ENCODE measurements around the gene UBAC2.

Gene UBAC2

DNA sequence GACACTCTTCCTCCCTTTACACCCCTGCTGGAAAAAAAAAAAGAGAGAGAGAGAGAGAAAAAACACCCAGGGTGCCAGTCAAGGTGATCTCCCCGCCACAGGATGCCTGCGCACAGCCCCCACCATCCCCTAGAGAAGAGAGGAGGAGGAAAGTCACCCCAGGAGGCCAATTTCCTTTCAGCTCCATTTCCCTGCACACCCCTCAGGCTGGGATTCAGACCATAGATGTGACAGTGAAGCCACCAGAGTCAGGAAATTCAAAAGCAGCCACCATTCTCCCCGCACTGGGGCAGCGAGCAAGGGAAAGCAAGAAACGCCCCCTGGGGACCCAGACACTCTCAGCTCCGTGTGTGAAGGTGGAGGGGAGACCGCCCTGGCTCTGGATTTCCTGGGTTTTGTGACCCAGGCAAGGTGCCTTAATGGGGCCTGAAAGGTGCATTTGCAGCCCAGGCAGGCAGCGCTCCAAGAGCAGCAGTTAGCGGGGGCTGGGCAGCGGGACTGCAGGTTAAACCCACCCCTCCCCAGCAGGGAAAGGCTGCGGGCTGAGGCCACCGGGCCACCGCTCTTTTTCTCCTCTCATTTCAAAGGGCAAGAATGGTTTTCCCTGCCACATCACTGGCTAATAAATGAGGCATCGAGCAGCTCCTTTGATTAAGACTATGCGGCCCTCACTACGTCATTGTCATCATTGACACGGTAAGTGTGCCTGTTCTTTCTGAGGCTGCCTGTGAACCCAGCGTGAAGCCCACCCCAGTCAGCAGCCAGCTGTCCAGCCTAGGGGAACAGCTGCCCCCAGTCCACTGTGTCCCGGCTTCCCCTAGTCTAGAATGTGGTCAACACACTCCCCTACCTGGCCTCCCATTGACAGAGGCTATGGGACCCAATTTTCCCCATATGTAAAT is 216.8 kb downstream of the UBAC2 start:
- Histone ChIP-seq H3K27me3 (ENCODE audit: control insufficient read depth in 1 of 2, insufficient read depth in 2 of 2, low read length in 2 of 2) (peaks cover 0 to 4% of the 10 kb centered on the region in 2 donors), H3K27ac (ENCODE audit: low read length) (no peak overlapping the region), H3K9ac (ENCODE audit: low read length in 2 of 2) (no peak overlapping the region), H3K9me3 (ENCODE audit: control insufficient read depth in 2 of 2, low read length in 2 of 2) (no peaks in the 10 kb centered on the region), H3K4me3 (ENCODE audit: low read length in 2 of 2) (no peak overlapping the region), H3K36me3 (ENCODE audit: control insufficient read depth in 2 of 2, insufficient read depth in 2 of 2, low read length in 2 of 2) (no peaks in the 10 kb centered on the region), H3K4me1 (ENCODE audit: control insufficient read depth, insufficient read depth, low read length) (no peaks in the 10 kb centered on the region)

DNA sequence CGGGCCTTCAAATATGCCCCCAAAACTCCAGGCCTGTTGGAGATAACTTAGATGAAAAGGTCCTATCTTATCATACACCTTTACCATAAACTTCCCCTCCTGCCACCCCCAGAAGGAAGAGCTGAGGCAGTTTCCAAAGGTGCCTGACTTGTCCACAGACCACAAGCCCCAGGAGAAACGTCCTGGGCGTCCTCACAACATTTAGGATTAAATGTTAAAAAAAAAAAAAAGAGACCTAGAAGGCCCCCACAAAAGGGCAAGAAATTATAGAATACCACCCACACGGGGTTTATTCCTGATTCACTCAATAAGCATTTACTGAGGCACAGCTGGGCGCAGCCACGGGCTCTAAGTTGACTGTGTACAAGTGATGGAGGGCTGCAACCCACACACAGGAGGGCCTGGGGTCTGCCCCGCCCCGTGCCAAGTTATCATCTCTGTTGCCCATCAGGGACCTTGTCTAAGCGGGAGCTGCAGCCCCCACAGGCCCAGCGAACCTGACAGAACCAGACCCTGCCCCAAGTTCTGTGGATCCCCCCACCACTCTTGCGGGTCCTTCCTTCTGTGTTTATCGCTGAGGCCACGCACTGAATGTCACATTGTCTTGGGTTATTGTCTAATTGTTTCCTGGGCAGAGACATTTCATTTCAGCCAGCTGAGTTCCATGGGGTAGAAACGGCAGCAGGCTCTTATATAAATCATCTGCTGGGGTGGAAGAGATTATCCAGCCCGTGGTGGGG is 217.6 kb downstream of the UBAC2 start:
- no peaks in the 10 kb centered on the region for H3K9me3 ChIP-seq (ENCODE audit: control insufficient read depth in 2 of 2, low read length in 2 of 2)

DNA sequence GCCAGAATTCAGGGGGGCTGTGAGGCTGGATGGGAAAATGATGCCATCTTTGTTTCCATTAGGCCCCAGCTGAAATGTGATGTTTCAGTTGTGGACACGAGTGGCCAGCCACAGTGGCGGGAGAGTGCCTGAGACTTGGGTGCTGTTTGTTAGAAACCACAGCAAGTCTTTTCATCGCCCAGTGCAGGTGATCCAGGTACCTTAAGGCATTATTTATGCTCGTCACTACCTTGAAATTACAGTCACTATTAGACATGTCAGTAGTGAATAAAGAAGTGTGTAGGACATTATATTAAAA is 218.1 kb downstream of the UBAC2 start:
- Histone ChIP-seq H3K36me3 (ENCODE audit: control insufficient read depth in 2 of 2, insufficient read depth in 2 of 2, low read length in 2 of 2) (no peaks in the 10 kb centered on the region), H3K27ac (ENCODE audit: low read length) (no peak overlapping the region), H3K4me3 (ENCODE audit: low read length in 2 of 2) (no peak overlapping the region), H3K9ac (ENCODE audit: low read length in 2 of 2) (no peak overlapping the region), H3K27me3 (ENCODE audit: control insufficient read depth in 1 of 2, insufficient read depth in 2 of 2, low read length in 2 of 2) (peaks cover 0 to 6% of the 10 kb centered on the region in 2 donors), H3K9me3 (ENCODE audit: control insufficient read depth in 2 of 2, low read length in 2 of 2) (no peaks in the 10 kb centered on the region), H3K4me1 (ENCODE audit: control insufficient read depth, insufficient read depth, low read length) (no peaks in the 10 kb centered on the region)

More for the DNA sequence above, 217.6 kb downstream of the UBAC2 start:
- H3K27me3 ChIP-seq (ENCODE audit: control insufficient read depth in 1 of 2, insufficient read depth in 2 of 2, low read length in 2 of 2): peaks cover 0 to 6% of the 10 kb centered on the region in 2 donors
- H3K4me3 ChIP-seq (ENCODE audit: low read length in 2 of 2): no peak overlapping the region
- no peak overlapping the region for H3K9ac ChIP-seq (ENCODE audit: low read length in 2 of 2)
- no peak overlapping the region for H3K27ac ChIP-seq (ENCODE audit: low read length)
- no peaks in the 10 kb centered on the region for H3K4me1 ChIP-seq (ENCODE audit: control insufficient read depth, insufficient read depth, low read length)
- no peaks in the 10 kb centered on the region for H3K36me3 ChIP-seq (ENCODE audit: control insufficient read depth in 2 of 2, insufficient read depth in 2 of 2, low read length in 2 of 2)

DNA sequence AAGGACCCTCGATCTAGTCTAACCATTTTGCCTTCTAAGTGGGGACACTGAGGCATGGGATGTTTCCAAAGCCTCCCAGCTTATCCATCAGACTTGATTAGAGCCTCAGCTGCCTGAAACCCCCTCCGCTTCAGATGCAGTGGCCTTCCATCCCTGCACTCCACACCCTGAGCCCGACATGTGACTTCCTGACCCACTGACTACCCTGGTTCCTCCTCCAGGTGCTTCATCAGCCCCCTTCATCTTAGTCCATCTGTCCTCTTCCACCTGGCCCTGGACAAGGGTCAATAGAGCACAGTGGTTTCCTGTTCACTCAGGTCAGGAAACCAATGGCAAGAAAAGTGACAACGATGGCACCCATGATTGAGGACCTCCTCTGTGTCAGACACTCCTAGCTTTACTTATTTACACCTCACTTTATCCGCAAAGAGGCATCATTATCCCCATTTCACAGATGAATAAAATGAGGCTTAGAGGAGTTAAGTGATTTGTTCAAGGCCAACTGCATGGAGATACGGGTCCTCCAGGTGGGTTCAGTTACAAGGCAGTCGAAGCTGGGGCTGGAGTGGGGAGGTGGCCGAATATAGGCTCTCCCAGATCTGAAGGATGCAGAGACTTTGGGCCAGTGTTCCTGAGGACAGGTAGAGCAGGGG is 219.1 kb downstream of the UBAC2 start:
- H3K4me3 ChIP-seq (ENCODE audit: low read length in 2 of 2): no peak overlapping the region

DNA sequence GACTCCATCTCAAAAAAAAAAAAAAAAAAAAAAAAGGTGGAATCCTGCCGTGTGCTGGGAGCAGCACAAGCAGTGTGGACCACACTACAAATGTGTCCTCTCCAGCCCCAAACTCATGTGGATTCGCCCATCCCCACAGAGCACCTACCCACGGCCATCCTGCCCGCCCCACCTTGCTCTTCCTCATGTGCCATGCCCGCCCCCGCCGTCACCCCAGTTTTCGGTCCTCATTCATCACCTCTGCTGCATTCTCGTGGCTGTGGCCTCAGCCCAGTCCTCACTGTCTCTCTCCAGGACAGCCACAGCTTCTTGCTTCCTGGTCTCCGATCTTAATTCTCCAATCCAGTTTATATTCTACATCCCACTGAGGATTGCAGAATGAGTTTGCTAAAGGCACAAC is 220.6 kb downstream of the UBAC2 start:
- Histone ChIP-seq H3K9ac (ENCODE audit: low read length in 2 of 2) (no peak overlapping the region), H3K27ac (ENCODE audit: low read length) (no peak overlapping the region), H3K9me3 (ENCODE audit: control insufficient read depth in 2 of 2, low read length in 2 of 2) (no peaks in the 10 kb centered on the region), H3K27me3 (ENCODE audit: control insufficient read depth in 1 of 2, insufficient read depth in 2 of 2, low read length in 2 of 2) (peaks cover 0 to 6% of the 10 kb centered on the region in 2 donors), H3K36me3 (ENCODE audit: control insufficient read depth in 2 of 2, insufficient read depth in 2 of 2, low read length in 2 of 2) (no peaks in the 10 kb centered on the region), H3K4me1 (ENCODE audit: control insufficient read depth, insufficient read depth, low read length) (no peaks in the 10 kb centered on the region), H3K4me3 (ENCODE audit: low read length in 2 of 2) (no peak overlapping the region)

More for the DNA sequence above, 219.1 kb downstream of the UBAC2 start:
- H3K36me3 ChIP-seq (ENCODE audit: control insufficient read depth in 2 of 2, insufficient read depth in 2 of 2, low read length in 2 of 2): no peaks in the 10 kb centered on the region
- no peak overlapping the region for H3K9ac ChIP-seq (ENCODE audit: low read length in 2 of 2)
- no peaks in the 10 kb centered on the region for H3K4me1 ChIP-seq (ENCODE audit: control insufficient read depth, insufficient read depth, low read length)
- H3K27me3 ChIP-seq (ENCODE audit: control insufficient read depth in 1 of 2, insufficient read depth in 2 of 2, low read length in 2 of 2): peaks cover 0 to 4% of the 10 kb centered on the region in 2 donors
- no peaks in the 10 kb centered on the region for H3K9me3 ChIP-seq (ENCODE audit: control insufficient read depth in 2 of 2, low read length in 2 of 2)
- H3K27ac ChIP-seq (ENCODE audit: low read length): no peak overlapping the region

DNA sequence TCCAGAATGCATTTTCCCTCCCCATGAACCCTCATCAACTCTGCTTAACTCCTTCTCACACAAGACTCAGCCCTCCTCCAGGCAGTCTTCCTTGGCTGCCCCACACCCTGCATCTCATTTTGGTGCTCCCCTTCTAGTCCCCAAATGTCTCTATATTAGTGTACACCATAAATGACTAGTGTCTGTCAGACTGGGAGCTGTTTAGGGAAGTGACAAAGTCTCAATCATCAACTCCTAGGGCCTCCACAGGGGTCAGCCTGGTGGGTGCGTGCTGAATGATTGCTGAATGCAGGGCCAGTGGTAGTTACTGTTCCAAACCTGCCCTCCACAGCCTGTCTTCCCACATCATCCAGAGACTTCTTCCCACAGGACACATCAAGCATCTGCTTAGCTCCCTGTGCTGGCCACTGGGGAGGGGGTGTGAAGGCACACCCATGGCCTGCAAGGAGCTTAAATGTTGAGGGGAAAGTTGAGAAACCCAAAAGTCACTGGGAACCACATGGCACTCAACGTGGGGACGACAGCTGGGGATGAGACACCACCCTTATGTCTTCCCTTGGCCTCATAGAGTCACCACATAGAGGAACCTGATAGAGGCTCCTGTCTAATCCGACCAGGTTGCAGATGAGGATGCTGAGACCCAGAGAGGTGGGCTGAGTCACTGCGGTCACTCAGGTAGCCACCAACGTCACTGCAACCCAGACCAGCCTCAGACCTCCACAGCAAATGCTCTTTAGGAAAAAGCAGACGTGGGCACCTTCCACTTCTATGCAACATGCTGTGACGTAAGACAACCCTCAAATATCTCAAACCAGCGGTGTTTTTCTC is 221.3 kb downstream of the UBAC2 start:
- Histone ChIP-seq H3K36me3 (ENCODE audit: control insufficient read depth in 2 of 2, insufficient read depth in 2 of 2, low read length in 2 of 2) (no peaks in the 10 kb centered on the region), H3K27me3 (ENCODE audit: control insufficient read depth in 1 of 2, insufficient read depth in 2 of 2, low read length in 2 of 2) (peaks cover 0 to 6% of the 10 kb centered on the region in 2 donors), H3K27ac (ENCODE audit: low read length) (no peak overlapping the region), H3K9me3 (ENCODE audit: control insufficient read depth in 2 of 2, low read length in 2 of 2) (no peaks in the 10 kb centered on the region), H3K4me1 (ENCODE audit: control insufficient read depth, insufficient read depth, low read length) (no peaks in the 10 kb centered on the region), H3K4me3 (ENCODE audit: low read length in 2 of 2) (no peak overlapping the region), H3K9ac (ENCODE audit: low read length in 2 of 2) (no peak overlapping the region)

DNA sequence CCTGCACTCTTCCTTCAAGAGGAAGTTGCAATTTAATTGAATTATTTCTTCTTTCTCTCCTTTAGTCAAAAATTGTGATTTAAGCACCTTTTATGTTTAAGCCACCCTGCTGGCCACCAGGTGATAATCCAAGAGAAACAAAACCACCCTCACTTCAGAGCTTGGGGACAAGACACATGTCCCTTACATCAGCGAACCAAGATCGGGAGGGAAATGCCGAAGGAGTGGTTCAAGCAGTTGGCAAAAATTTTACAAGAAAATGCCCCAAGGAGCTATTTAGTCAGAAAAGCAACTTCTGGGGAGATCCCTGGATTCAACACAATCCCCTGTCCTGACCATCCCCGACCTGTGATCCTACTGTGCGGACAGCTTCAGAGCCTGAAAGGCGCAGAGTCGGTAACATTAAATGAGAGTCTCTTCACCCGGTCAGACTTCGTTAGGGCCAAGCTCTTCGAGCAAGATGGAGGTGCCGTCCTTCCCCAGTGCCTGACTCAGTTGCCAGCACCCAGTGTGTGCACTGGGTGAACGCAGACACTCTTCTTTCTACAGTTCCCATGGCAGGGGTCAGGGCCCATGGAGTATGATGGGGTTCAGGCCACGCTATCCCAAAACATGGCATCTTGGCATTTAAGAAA is 222.0 kb downstream of the UBAC2 start:
- Histone ChIP-seq H3K4me1 (ENCODE audit: control insufficient read depth, insufficient read depth, low read length) (no peaks in the 10 kb centered on the region), H3K27ac (ENCODE audit: low read length) (no peak overlapping the region), H3K9me3 (ENCODE audit: control insufficient read depth in 2 of 2, low read length in 2 of 2) (no peaks in the 10 kb centered on the region), H3K27me3 (ENCODE audit: control insufficient read depth in 1 of 2, insufficient read depth in 2 of 2, low read length in 2 of 2) (peaks cover 0 to 6% of the 10 kb centered on the region in 2 donors), H3K4me3 (ENCODE audit: low read length in 2 of 2) (no peak overlapping the region), H3K9ac (ENCODE audit: low read length in 2 of 2) (no peak overlapping the region), H3K36me3 (ENCODE audit: control insufficient read depth in 2 of 2, insufficient read depth in 2 of 2, low read length in 2 of 2) (no peaks in the 10 kb centered on the region)

DNA sequence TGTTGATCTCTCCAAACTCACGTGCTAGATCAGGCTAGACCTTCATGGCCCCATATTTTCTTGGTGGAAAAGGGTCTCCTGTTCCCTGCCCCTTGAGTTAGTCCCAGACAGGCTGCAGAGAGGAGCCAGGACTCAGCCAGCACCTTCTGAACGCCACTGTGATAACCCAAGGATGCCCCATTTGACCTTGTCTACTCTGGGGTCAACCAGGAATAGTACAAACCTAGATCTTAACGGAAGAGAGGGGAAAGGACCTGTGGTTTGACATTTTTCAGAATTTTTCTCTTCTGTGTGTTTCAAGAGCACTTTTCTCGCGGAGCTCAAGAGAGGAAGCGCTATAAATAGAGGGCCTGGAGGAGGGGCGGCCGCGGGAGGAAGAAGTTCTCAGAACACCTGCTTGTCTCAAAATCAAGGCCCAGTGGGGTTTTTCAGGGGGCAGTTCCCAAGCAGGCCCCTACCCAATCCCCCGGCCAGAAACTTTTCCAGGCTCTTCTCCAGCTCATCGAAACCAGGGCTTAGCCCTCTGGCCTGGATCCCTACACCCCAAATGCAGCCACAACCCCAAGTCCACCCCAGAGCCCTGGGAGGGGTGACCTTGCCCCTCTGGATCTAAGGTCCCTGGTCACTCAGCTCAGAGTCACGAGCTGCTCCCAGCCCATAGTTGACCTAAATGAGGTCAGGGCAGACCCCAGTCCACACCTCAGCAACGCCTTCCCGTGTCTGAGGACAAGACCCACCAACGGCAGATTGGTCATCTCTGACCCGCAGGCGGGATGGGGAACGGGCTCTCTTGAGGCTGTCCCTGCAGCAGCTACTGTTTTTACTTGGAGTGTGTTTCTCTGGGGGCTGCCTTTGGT is 225.1 kb downstream of the UBAC2 start:
- Histone ChIP-seq H3K9ac (ENCODE audit: low read length in 2 of 2) (no peak overlapping the region), H3K27me3 (ENCODE audit: control insufficient read depth in 1 of 2, insufficient read depth in 2 of 2, low read length in 2 of 2) (peaks cover 0 to 4% of the 10 kb centered on the region in 2 donors), H3K9me3 (ENCODE audit: control insufficient read depth in 2 of 2, low read length in 2 of 2) (no peaks in the 10 kb centered on the region), H3K36me3 (ENCODE audit: control insufficient read depth in 2 of 2, insufficient read depth in 2 of 2, low read length in 2 of 2) (no peaks in the 10 kb centered on the region), H3K4me3 (ENCODE audit: low read length in 2 of 2) (no peak overlapping the region), H3K27ac (ENCODE audit: low read length) (no peak overlapping the region), H3K4me1 (ENCODE audit: control insufficient read depth, insufficient read depth, low read length) (no peaks in the 10 kb centered on the region)

DNA sequence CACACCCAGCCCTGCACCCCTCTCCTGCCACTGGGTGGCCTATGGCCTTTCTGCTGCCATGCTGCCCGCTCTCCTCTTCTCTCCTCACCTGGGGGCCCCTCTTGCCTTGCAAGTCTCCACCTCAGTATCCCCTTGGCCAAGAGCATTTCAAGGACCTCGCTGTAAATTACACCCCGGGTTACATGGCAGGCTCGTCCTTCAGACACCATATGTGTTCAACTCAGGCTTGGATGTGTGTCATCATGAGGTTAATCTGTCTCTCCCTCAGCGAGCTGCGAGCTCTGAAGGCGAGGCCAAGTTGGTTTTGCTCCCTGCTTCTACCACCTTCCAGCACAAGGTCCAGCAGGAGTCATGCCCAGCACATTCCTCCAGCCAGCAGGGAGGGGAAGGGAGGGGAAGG is 225.8 kb downstream of the UBAC2 start:
- H3K36me3 ChIP-seq (ENCODE audit: control insufficient read depth in 2 of 2, insufficient read depth in 2 of 2, low read length in 2 of 2): no peaks in the 10 kb centered on the region
- no peak overlapping the region for H3K4me3 ChIP-seq (ENCODE audit: low read length in 2 of 2)
- H3K4me1 ChIP-seq (ENCODE audit: control insufficient read depth, insufficient read depth, low read length): no peaks in the 10 kb centered on the region
- H3K27ac ChIP-seq (ENCODE audit: low read length): no peak overlapping the region
- no peak overlapping the region for H3K9ac ChIP-seq (ENCODE audit: low read length in 2 of 2)
- H3K27me3 ChIP-seq (ENCODE audit: control insufficient read depth in 1 of 2, insufficient read depth in 2 of 2, low read length in 2 of 2): peaks cover 0 to 4% of the 10 kb centered on the region in 2 donors
- no peaks in the 10 kb centered on the region for H3K9me3 ChIP-seq (ENCODE audit: control insufficient read depth in 2 of 2, low read length in 2 of 2)
